Nephron (organoid): ENCODE data around the gene PAFAH1B2.
A peak's percentile ranks its signal among the peaks of the same experiment; 100 is the strongest.

ENCODE experiments used
- H3K27ac Mint-ChIP-seq, 3 experiments: 2 replicates each; pipeline ENCODE4 v1.8.0; 2020; ENCODE audit warnings: mixed read lengths in 3 of 3, mild to moderate bottlenecking in 2 of 3, moderate library complexity in 1 of 3
- H3K27me3 Mint-ChIP-seq: 2 replicates; pipeline ENCODE4 v1.8.0; 2021; ENCODE audit warnings: low read depth, mild to moderate bottlenecking, moderate library complexity, mixed read lengths
- H3K36me3 Mint-ChIP-seq: 2 replicates; pipeline ENCODE4 v1.8.0; 2020; ENCODE audit warnings: low read depth, mixed read lengths
- H3K4me1 Mint-ChIP-seq: 2 replicates; pipeline ENCODE4 v1.8.0; 2020; ENCODE audit warnings: mixed read lengths
- H3K4me3 Mint-ChIP-seq, 3 experiments: 2 replicates each; pipeline ENCODE4 v1.8.0; 2020; ENCODE audit warnings: mild to moderate bottlenecking in 3 of 3, mixed read lengths in 3 of 3, moderate library complexity in 2 of 3
- H3K9me3 Mint-ChIP-seq: 2 replicates; pipeline ENCODE4 v1.8.0; 2020; ENCODE audit warnings: mixed read lengths
- TF ChIP-seq, protein P1 (sequence below), 3 experiments: fragments of 200-600 bp; sonication (generic); IDR thresholded peaks; one replicate each; pipeline ENCODE4 v1.5.0; 2021; ENCODE audit warnings: antibody characterized with exemption in 3 of 3; ENCODE audit not compliant: unreplicated experiment in 3 of 3

PAFAH1B2 gene

DNA sequence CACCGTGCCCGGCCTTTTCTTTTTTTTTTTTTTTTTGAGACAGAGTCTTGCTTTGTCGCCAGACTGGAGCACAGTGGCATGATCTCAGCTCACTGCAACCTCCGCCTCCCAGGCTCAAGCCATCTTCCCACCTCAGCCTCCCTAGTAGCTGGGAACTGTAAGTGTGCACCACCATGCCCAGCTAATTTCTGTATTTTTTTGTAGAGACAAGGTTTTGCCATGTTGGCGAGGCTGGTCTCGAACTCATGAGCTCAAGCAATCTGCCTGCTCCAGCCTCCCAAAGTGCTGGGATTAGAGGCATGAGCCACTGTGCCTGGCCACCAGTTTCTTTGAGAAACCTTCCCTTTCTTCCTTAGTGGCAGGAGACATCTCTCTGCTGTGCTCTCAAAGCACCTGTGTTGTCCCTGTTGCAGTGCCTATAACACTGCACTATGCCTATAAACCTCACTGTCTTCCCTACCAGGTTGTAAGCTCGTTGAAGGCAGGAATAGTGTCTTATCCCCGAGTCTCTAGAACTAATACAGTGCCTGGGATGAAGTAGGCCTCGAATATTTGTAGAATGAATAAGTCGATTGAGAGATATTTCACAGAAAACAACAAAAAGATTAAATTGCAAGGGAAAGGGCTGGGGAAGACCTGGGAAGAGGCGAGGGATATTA lies 68.7 kb downstream of the PAFAH1B2 start:
- TF ChIP-seq, protein P1, sequence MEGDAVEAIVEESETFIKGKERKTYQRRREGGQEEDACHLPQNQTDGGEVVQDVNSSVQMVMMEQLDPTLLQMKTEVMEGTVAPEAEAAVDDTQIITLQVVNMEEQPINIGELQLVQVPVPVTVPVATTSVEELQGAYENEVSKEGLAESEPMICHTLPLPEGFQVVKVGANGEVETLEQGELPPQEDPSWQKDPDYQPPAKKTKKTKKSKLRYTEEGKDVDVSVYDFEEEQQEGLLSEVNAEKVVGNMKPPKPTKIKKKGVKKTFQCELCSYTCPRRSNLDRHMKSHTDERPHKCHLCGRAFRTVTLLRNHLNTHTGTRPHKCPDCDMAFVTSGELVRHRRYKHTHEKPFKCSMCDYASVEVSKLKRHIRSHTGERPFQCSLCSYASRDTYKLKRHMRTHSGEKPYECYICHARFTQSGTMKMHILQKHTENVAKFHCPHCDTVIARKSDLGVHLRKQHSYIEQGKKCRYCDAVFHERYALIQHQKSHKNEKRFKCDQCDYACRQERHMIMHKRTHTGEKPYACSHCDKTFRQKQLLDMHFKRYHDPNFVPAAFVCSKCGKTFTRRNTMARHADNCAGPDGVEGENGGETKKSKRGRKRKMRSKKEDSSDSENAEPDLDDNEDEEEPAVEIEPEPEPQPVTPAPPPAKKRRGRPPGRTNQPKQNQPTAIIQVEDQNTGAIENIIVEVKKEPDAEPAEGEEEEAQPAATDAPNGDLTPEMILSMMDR (IDR thresholded peaks at IDR 0.05; ENCODE audit: unreplicated experiment in 3 of 3): no peak
- H3K9me3 Mint-ChIP-seq: no peaks in the 10 kb centered on the region
- H3K36me3 Mint-ChIP-seq: peaks cover 42% of the 10 kb centered on the region
- no peak overlapping the region for H3K4me3 Mint-ChIP-seq
- H3K27ac Mint-ChIP-seq: peak overlapping the region in 1 of 3 experiments; percentile 26
- peaks cover 4% of the 10 kb centered on the region for H3K27me3 Mint-ChIP-seq
- peaks cover 11% of the 10 kb centered on the region for H3K4me1 Mint-ChIP-seq

DNA sequence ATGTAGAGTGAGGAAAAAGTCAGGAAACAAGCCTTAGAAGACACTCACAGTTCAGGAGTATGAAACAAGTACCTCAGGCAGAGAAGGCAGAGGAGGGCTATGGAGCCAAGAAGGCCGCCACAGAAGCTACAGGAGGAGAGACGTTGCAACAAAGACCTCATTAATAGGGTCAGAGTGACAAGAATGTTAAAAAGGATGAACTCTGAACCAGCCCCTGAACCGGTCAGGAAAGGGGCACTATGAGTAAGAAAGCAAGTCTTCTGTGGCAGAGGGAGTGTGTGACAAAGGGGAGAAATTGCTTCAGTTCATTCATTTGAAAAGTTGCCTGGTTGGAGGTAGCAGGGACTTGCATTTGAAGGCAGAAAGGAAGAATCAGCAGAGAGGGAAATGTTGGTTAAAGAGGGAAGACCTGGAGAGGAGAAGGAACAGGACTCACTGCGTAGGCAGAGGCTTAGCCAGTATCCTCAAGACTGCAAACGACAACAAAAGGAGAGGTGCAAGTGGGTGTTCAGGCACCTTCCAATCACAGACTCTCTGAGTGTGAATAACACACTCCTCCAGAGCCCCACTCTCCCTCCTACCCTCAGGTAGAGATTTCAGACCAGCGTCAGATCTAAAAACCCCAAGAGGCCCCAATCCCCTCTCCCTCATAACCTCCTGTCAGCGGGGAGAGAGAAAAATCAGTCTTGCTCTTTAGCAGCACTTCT lies 70.5 kb downstream of the PAFAH1B2 start:
- H3K4me3 Mint-ChIP-seq: no peak overlapping the region
- H3K27ac Mint-ChIP-seq: peak overlapping the region in 2 of 3 experiments; percentile 6 to 48
- TF ChIP-seq, protein P1 (IDR thresholded peaks at IDR 0.05; ENCODE audit: unreplicated experiment in 3 of 3): no peak
- peaks cover 28% of the 10 kb centered on the region for H3K4me1 Mint-ChIP-seq
- peaks cover 4% of the 10 kb centered on the region for H3K27me3 Mint-ChIP-seq
- peaks cover 58% of the 10 kb centered on the region for H3K36me3 Mint-ChIP-seq
- no peaks in the 10 kb centered on the region for H3K9me3 Mint-ChIP-seq

DNA sequence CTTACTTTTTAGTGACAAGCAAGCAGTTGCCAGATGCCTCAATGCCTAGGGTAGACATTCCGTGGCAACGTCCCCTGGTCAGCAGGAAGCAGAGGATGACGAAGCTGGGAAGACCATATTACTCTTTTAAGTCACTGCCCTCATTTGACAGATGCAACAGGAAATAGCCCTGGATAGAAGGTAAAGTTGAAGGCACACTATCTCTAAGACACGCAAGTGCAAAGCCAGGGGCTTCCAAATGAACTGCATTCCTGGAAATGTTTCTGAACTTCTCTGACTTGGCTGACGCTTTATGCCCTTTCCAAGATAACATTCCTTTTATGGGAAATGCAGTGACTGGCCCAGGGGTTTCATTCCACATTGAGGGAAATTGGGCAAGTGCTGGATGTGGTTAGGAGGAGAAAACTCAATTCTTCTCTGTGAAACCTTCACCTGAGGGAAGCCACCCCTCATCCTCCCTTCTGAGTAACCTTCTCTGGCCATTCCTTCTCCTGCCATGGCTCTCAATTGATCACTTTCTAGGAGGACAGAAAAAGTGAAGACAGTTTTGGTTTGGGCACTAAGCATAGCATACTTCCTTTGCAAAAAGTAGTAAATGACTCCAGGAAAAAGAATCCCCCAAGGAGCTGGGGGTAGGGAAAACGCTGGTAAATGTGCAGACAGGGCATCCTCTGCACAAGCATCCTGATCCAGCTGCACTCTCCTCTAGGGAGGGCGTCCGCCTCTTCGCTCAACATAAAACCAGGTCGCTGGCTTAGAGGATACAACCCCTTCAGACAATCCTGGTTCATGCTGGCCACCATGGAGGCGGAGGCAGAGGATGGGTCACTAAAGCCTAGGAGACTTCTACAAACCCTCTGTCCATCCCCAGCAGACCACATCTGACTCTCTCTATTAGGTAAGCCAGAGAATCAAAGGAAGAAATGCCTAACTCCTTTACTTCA lies 73.3 kb downstream of the PAFAH1B2 start:
- H3K4me3 Mint-ChIP-seq: peak overlapping the region in 2 of 3 experiments; percentile 52 to 72
- peaks cover 48% of the 10 kb centered on the region for H3K36me3 Mint-ChIP-seq
- H3K27me3 Mint-ChIP-seq: peaks cover 4% of the 10 kb centered on the region
- TF ChIP-seq, protein P1 (IDR thresholded peaks at IDR 0.05; ENCODE audit: unreplicated experiment in 3 of 3): no peak
- H3K4me1 Mint-ChIP-seq: peaks cover 56% of the 10 kb centered on the region
- peak overlapping the region; percentile 88 to 94 (median 93) for H3K27ac Mint-ChIP-seq
- H3K9me3 Mint-ChIP-seq: no peaks in the 10 kb centered on the region

DNA sequence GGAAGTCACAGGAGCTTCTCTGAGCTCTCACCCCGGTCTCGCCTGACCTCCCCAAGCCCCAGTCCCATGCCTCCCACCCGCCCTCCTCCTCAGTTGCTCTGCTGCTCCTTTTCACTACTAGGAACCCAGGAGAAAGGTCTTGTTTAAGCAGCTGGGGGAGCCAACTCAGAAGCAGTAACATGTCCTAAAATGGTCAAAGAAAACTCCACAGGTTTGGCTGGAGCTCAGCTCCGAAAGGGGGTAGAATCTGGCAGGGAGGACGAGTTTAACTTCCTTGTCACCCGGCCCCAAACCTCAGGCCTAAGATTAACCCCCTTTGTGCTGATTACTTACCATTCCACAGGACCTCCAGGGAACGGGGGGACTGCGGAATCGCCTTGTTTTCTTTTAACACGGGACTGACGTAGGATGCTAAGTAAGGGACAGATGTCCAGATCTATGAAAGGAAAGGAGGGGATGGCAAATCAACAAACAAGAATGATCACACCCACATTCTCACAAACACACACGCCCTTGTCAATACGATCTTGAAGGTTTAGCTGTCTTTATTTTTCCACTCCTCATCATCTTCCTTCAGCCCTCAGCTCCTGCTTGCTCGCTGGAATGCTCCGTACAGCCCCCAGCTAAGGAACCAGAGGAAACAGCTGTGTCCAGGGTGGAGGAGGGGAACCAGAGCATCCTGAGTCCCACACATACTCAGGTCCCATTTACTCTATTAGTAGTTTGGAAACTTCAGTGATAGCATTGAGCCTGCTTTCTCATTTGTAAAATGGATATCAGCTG lies 74.2 kb downstream of the PAFAH1B2 start:
- Mint-ChIP-seq H3K4me1 (peaks cover 57% of the 10 kb centered on the region), H3K27me3 (peaks cover 4% of the 10 kb centered on the region), H3K4me3 (peak overlapping the region in 2 of 3 experiments; percentile 52 to 72), H3K36me3 (peaks cover 42% of the 10 kb centered on the region), H3K27ac (peak overlapping the region; percentile 88 to 94 (median 93)), H3K9me3 (no peaks in the 10 kb centered on the region)
- TF ChIP-seq, protein P1 (IDR thresholded peaks at IDR 0.05; ENCODE audit: unreplicated experiment in 3 of 3): no peak

DNA sequence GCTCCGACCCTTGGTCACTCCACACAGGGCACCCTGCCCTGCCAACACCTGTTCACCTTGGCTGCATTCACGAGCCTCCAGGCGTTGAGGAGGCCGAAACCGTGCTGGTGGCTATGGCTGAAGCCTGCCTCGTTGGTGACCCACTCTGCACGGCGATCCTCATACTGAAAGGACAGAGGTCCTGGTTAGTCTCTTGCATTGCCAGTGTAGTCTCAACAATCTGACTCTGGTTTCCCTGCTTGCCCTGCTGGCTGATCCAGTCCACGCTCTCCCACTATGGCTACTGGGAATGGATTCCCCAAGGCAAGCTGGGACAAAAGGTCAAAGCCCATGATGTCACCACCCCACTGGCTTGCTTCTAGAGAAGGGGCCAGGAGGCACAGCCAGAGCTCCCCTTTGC lies 74.9 kb downstream of the PAFAH1B2 start:
- peaks cover 39% of the 10 kb centered on the region for H3K36me3 Mint-ChIP-seq
- peaks cover 61% of the 10 kb centered on the region for H3K4me1 Mint-ChIP-seq
- peak overlapping the region in 1 of 3 experiments; percentile 55 for H3K4me3 Mint-ChIP-seq
- TF ChIP-seq, protein P1 (IDR thresholded peaks at IDR 0.05; ENCODE audit: unreplicated experiment in 3 of 3): no peak
- H3K27ac Mint-ChIP-seq: peak overlapping the region; percentile 88 to 94 (median 93)
- peaks cover 4% of the 10 kb centered on the region for H3K27me3 Mint-ChIP-seq
- no peaks in the 10 kb centered on the region for H3K9me3 Mint-ChIP-seq
